Measurements from ENCODE around the gene ST8SIA3. TPM values are rescaled to one million over a fixed set of nuclear protein-coding genes. Genes with fewer than 3 reads are reported as not detected.

The ST8SIA3 gene
- total RNA-seq, 4 donors from 2014 or later: not detected

DNA sequence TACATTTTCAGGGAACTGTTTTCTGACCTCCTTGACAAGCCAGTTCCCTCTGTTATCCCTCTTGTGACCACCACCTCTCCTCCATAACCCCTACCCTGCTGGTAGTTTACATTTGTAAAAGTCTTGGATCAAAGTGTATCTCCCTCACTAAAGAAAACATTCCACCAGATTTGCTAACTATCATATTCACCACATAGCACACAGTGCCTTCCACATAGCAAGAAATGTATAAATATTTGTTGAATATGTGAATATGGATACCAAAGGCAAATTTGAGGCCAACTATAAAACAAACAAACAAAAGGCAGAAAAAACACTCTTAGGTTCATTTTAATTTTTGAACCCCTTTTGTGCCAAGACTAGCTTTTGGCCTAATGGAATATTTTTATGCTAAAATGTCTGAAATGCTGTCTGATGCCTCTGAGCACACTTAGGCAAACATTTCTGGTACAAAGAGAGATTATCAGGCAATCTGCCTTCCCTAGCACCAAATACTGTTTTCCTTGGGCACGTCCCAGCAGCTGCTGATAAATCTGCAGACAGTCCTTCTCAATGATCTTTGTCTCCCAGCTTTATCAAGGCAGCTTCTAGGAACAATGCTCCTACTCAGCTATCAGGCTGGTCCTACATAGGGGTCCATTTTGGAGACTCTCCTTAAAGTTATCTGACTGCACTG lies 26.7 kb upstream of the ST8SIA3 start:
- Histone ChIP-seq H3K4me3 (no peak overlapping the region), H3K9me3 (no peaks in the 10 kb centered on the region), H3K27ac (no peak overlapping the region), H3K36me3 (no peaks in the 10 kb centered on the region), H3K4me1 (no peaks in the 10 kb centered on the region), H3K27me3 (no peaks in the 10 kb centered on the region)
- DNase-seq: no peak
- 0 to 22% methylated on average over 1 of the region's 1 CpG for WGBS, 2 donors
- no peak for TF ChIP-seq POLR2A (IDR thresholded peaks at IDR 0.05)
- TF ChIP-seq, protein P1, sequence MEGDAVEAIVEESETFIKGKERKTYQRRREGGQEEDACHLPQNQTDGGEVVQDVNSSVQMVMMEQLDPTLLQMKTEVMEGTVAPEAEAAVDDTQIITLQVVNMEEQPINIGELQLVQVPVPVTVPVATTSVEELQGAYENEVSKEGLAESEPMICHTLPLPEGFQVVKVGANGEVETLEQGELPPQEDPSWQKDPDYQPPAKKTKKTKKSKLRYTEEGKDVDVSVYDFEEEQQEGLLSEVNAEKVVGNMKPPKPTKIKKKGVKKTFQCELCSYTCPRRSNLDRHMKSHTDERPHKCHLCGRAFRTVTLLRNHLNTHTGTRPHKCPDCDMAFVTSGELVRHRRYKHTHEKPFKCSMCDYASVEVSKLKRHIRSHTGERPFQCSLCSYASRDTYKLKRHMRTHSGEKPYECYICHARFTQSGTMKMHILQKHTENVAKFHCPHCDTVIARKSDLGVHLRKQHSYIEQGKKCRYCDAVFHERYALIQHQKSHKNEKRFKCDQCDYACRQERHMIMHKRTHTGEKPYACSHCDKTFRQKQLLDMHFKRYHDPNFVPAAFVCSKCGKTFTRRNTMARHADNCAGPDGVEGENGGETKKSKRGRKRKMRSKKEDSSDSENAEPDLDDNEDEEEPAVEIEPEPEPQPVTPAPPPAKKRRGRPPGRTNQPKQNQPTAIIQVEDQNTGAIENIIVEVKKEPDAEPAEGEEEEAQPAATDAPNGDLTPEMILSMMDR (IDR thresholded peaks at IDR 0.05): no peak
- intact Hi-C loops (cut with DNase I): no loop called here

DNA sequence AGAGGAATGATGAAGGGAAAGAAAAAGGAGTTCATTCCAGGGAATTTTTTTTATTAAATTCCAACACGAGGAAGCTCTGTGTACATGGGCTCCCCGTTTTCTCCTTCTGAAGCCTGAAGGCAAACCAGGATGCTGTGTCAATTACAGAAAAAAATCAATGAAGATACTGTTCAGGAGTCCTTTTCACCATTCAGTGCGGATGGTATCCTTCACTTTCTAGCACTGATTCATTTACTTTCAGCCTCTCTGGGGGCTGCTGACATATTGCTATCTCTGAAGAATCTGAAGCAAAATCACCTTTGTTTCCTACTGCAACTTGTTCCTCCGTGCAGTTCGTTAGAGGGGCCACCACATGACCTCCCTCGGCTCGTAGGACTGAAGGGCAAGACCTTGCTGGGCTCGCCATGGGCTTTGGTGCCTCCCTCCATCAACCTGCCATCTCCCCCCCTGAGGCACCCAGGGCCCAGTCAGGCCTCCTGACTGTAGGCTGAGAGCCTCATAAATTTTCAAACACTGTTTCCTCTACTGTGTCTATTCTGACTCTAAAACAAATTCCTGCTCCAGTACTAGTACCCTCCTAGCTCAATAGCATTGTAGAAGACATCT lies 25.5 kb upstream of the ST8SIA3 start:
- no peaks in the 10 kb centered on the region for H3K4me1 ChIP-seq
- DNase-seq: no peak
- no peak for TF ChIP-seq POLR2A (IDR thresholded peaks at IDR 0.05)
- TF ChIP-seq, protein P1 (IDR thresholded peaks at IDR 0.05): no peak

DNA sequence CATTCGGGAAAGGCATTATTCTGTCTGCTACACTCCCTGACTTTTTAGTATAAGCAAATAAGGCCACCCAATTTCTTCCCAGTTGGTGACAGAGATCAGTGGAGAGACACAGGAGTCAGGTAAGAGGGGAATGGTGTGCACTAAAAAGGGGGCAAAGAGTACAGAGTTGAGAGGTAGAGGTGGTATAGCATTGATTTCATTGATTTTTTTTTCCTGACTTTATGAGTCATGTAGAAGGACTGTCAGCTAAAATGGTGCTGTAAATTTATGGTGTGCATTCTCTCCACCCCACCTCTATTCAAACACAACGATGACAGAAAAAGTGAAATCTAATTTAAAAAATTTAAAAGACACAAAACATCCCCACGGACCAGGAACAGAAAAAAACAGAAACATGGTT lies 23.7 kb upstream of the ST8SIA3 start:
- TF ChIP-seq POLR2A (IDR thresholded peaks at IDR 0.05): no peak
- TF ChIP-seq, protein P1 (IDR thresholded peaks at IDR 0.05): no peak
- Histone ChIP-seq H3K27ac (no peak overlapping the region), H3K4me1 (no peaks in the 10 kb centered on the region), H3K9me3 (no peaks in the 10 kb centered on the region), H3K27me3 (no peaks in the 10 kb centered on the region), H3K36me3 (no peaks in the 10 kb centered on the region), H3K4me3 (no peak overlapping the region)
- WGBS, 2 donors: 65 to 70% methylated on average over 3 of the region's 3 CpGs
- DNase-seq: no peak
- intact Hi-C loops (cut with DNase I): no loop called here

More for the DNA sequence above, 25.5 kb upstream of the ST8SIA3 start:
- intact Hi-C loops (cut with DNase I): no loop called here
- Histone ChIP-seq H3K36me3 (no peaks in the 10 kb centered on the region), H3K9me3 (no peaks in the 10 kb centered on the region), H3K27ac (no peak overlapping the region), H3K27me3 (no peaks in the 10 kb centered on the region), H3K4me3 (no peak overlapping the region)
- 46 to 47% methylated on average over 7 to 8 of the region's 8 CpGs for WGBS, 2 donors

DNA sequence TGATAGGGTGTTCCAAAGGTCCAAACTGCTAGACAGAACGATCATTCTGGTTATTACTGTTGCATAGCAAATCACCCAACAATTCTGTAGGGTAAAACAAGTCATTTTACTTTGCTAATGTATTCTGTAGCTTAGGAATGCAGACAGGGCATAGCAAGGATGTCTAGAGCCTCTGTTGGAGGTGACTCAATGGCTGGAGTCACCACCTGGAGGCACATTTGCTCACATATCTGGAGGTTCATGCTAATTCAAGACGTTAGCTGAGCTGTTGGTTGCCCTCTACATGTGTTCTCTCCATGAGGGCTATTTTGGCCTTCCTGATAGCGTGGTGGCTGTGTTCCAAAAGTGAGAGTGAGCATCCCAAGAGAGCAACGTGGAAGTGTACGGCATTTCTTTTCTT lies 22.5 kb upstream of the ST8SIA3 start:
- no peak for DNase-seq
- WGBS, 2 donors: 67 to 74% methylated on average over 5 of the region's 5 CpGs
- Histone ChIP-seq H3K9me3 (no peaks in the 10 kb centered on the region), H3K27ac (no peak overlapping the region), H3K4me1 (no peaks in the 10 kb centered on the region), H3K27me3 (no peaks in the 10 kb centered on the region), H3K4me3 (no peak overlapping the region), H3K36me3 (no peaks in the 10 kb centered on the region)
- no peak for TF ChIP-seq POLR2A (IDR thresholded peaks at IDR 0.05)
- TF ChIP-seq, protein P1 (IDR thresholded peaks at IDR 0.05): no peak
- intact Hi-C loops (cut with DNase I): no loop called here

DNA sequence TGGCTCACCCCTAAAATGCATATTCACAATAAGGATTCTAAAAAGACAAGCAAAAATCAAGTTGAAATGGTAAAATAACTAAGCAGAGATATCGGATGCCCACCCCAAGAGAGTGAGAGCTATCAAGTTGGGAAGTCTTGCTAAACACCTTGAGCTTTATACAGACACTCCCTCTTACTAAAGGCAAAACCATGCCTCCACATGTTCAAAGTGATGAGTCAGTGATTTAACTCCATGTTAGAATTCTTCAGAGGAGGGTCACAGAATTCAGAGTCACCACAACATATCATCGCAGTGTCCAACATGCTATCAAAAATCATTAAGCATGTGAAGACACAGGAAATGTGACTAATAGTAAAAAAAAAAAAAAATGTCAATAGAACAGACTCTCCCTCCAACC lies 20.6 kb upstream of the ST8SIA3 start:
- no peak overlapping the region for H3K4me3 ChIP-seq
- H3K9me3 ChIP-seq: no peaks in the 10 kb centered on the region
- H3K4me1 ChIP-seq: no peaks in the 10 kb centered on the region
- no peak for DNase-seq
- no peak for TF ChIP-seq POLR2A (IDR thresholded peaks at IDR 0.05)
- TF ChIP-seq, protein P1 (IDR thresholded peaks at IDR 0.05): no peak
- intact Hi-C loops (cut with DNase I): no loop called here
- H3K36me3 ChIP-seq: no peaks in the 10 kb centered on the region
- no peak overlapping the region for H3K27ac ChIP-seq
- H3K27me3 ChIP-seq: no peaks in the 10 kb centered on the region
- 76 to 83% methylated on average over 2 of the region's 2 CpGs for WGBS, 2 donors

All from esophagus squamous epithelium (tissue), 5 donors.